ENCODE measurements around the gene KRTAP16-1. TPM values are rescaled to one million over a fixed set of nuclear protein-coding genes. Genes with fewer than 3 reads are reported as not detected.

KRTAP16-1 gene
- total and polyA plus RNA-seq, 7 donors = not detected

DNA sequence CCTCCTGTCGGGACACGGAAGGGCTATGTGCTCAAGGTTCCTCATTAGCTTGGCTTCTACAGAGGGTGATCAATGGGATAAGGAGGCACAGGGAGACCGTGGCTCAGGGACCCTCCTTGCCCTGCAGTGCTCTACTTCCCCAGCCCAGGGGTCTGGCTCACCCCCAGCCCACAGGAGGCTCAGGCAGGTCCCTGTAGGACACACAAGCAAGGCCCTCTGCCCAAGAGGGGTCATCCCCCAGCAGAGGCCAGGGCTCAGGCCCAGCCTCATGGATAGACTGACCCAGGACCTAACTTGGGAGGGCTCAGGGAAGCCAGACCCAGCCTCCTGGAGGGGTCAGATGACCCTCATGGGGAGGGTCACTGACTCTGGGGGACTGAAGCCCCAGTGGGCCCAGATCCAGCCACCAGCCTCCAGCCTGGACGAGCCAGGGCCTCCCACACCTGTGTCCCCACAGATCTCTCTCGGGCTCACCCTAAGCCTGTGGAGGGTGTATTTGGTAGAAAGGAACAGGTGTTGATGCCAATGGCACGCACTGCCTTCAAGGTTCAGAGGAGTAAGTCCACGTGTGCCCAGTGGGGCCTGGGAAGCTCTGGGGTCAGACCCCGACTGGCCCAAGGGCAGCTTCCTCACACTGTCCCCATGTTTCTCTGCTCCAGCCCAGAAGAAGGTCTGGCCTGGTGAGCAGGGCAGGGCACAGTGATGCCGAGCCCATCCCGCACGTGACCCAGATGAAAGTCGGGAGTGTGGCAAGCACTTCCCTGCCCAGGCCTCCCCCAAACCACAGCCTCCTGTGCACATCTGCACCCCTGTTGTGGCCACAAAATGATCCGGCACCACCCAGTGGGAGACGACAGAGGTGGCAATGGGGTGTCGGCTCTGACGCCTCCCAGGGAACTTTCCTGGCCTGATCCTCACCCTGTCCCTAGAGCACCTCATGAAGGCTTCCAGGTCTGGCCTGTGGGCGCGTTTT is 17.4 kb upstream of the KRTAP16-1 start:
- Histone ChIP-seq H3K27ac (no peak overlapping the region), H3K4me1 (no peaks in the 10 kb centered on the region), H3K4me3 (no peak overlapping the region), H3K9me3 (no peaks in the 10 kb centered on the region), H3K36me3 (ENCODE audit: insufficient read depth in 1 of 2, low read depth in 1 of 2) (no peaks in the 10 kb centered on the region), H3K27me3 (ENCODE audit: insufficient read depth in 3 of 3, low read length in 2 of 3) (no peaks in the 10 kb centered on the region)
- intact Hi-C loops (cut with DNase I) = loop anchor here (10.0 kb wide), 2 partner anchors 422 to 522 kb away; no protein-coding TSS in a partner anchor
- TF ChIP-seq, protein P1, sequence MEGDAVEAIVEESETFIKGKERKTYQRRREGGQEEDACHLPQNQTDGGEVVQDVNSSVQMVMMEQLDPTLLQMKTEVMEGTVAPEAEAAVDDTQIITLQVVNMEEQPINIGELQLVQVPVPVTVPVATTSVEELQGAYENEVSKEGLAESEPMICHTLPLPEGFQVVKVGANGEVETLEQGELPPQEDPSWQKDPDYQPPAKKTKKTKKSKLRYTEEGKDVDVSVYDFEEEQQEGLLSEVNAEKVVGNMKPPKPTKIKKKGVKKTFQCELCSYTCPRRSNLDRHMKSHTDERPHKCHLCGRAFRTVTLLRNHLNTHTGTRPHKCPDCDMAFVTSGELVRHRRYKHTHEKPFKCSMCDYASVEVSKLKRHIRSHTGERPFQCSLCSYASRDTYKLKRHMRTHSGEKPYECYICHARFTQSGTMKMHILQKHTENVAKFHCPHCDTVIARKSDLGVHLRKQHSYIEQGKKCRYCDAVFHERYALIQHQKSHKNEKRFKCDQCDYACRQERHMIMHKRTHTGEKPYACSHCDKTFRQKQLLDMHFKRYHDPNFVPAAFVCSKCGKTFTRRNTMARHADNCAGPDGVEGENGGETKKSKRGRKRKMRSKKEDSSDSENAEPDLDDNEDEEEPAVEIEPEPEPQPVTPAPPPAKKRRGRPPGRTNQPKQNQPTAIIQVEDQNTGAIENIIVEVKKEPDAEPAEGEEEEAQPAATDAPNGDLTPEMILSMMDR (IDR thresholded peaks at IDR 0.05) = no peak
- WGBS, 3 donors = 85 to 88% (median 87%) methylated on average over 18 of the region's 18 CpGs
- DNase-seq (no peak), ATAC-seq (no peak)

DNA sequence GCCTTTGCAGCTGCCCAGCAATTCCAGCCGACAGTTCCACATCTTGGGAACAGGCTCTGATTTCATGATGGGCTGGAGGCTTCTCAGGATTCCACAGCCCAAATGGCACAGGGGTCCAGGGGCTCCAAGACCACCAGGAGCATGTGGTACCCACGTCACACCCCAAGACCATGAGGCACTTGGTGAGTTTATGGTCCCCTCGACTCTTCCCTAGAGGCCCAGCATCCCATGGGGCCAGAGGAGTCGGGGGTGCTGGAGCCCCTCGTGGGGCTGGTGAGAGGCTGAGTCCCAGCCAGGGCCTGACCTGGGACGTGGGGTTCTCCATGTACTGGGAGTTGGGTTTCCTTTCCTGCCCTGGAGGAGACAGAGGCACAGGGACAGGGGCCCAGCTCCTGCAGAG is 16.5 kb upstream of the KRTAP16-1 start:
- ATAC-seq = no peak
- H3K9me3 ChIP-seq = no peaks in the 10 kb centered on the region
- TF ChIP-seq, protein P1 (IDR thresholded peaks at IDR 0.05) = no peak
- no peak overlapping the region for H3K27ac ChIP-seq
- no peaks in the 10 kb centered on the region for H3K27me3 ChIP-seq (ENCODE audit: insufficient read depth in 3 of 3, low read length in 2 of 3)
- no peaks in the 10 kb centered on the region for H3K4me1 ChIP-seq
- H3K4me3 ChIP-seq = no peak overlapping the region
- no peaks in the 10 kb centered on the region for H3K36me3 ChIP-seq (ENCODE audit: insufficient read depth in 1 of 2, low read depth in 1 of 2)
- no peak for DNase-seq
- 76 to 89% (median 79%) methylated on average over 5 to 6 of the region's 6 CpGs for WGBS, 3 donors
- intact Hi-C loops (cut with DNase I) = loop anchor here (10.0 kb wide), 2 partner anchors 421 to 521 kb away; no protein-coding TSS in a partner anchor

DNA sequence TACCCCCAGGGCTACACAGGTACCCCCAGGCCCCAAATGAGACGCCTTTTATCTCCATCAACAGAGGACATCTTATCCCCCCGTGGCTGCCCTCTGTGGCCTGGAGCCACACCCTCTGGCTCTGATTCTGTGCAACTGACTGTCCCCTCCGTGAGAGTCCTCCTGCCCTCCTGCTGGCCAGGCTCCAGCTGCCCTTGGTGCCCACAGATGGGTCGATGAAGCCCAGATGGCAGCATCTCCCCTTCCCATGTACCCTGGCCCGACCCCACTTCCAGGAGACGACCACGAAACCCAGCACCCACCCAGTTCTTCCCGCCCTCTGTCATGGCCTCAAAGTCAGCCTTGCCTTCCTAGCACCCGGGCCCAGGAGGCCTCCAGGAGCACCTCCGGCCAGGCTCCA is 16.0 kb upstream of the KRTAP16-1 start:
- 79 to 84% (median 83%) methylated on average over 10 of the region's 10 CpGs for WGBS, 3 donors
- Histone ChIP-seq H3K27me3 (ENCODE audit: insufficient read depth in 3 of 3, low read length in 2 of 3) (no peaks in the 10 kb centered on the region), H3K4me3 (no peak overlapping the region), H3K4me1 (no peaks in the 10 kb centered on the region), H3K27ac (no peak overlapping the region), H3K36me3 (ENCODE audit: insufficient read depth in 1 of 2, low read depth in 1 of 2) (no peaks in the 10 kb centered on the region), H3K9me3 (no peaks in the 10 kb centered on the region)
- DNase-seq (no peak), ATAC-seq (no peak)
- TF ChIP-seq, protein P1 (IDR thresholded peaks at IDR 0.05) = no peak
- intact Hi-C loops (cut with DNase I) = loop anchor here (10.0 kb wide), 2 partner anchors 420 to 520 kb away; no protein-coding TSS in a partner anchor

DNA sequence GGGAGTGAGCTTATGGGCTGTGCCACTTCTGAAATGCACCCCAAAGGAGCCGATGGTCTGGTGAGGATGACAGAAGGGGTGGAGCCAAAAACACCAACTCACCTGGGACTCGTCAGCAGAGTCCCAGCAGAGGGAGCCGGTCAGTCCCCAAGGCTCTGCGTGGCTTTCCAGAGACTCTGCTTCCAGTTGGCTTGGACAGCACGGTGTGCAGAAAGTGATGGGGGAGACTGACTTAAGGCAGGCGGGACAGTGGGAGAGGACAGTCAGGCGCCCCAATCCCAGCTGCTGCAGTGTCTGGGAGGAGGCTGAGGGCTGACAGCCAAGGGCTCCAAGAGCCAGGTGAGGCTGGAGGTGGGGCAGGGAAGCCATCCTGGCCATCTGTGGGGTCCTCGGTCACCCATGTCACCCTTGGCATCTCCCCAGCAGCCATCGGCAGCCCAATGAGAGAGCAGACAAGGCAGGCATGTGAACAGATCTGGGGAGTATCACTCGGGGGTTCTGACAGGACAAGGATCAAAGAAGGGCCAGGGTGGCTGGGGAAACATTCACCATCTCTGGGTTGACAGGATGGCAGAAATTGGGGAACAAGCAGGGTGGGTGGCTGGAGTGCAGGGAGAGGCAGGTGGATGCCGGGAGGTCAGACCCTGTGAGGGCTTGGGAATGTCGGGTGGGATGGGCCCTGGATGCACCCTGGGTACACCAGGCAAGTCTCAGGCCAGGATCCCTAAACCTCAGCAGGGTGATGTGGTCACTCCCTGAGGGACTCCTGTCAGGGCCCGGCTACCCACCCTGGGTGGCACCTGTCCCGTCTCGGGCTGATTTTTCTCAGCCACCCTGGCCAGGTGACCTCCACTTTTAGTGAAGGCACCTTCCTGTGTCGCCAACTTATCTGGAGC is 15.3 kb upstream of the KRTAP16-1 start:
- H3K4me3 ChIP-seq = no peak overlapping the region
- 72 to 75% (median 74%) methylated on average over 14 to 16 of the region's 16 CpGs for WGBS, 3 donors
- DNase-seq (no peak), ATAC-seq (peak in 1 of 4 donors; percentile 27)
- no peaks in the 10 kb centered on the region for H3K36me3 ChIP-seq (ENCODE audit: insufficient read depth in 1 of 2, low read depth in 1 of 2)
- TF ChIP-seq, protein P1 (IDR thresholded peaks at IDR 0.05) = no peak
- no peaks in the 10 kb centered on the region for H3K4me1 ChIP-seq
- H3K27ac ChIP-seq = no peak overlapping the region
- no peaks in the 10 kb centered on the region for H3K9me3 ChIP-seq
- intact Hi-C loops (cut with DNase I) = loop anchor here (10.0 kb wide), 2 partner anchors 420 to 520 kb away; no protein-coding TSS in a partner anchor
- no peaks in the 10 kb centered on the region for H3K27me3 ChIP-seq (ENCODE audit: insufficient read depth in 3 of 3, low read length in 2 of 3)

All from psoas muscle (tissue), 8 donors.